ENCODE measurements around the gene PHKB.
"Not testable (repeated sequence)": the region's sequence is repeated elsewhere in the genome, so short reads cannot be mapped to it uniquely, and the experiment has no call there.

PHKB gene

DNA sequence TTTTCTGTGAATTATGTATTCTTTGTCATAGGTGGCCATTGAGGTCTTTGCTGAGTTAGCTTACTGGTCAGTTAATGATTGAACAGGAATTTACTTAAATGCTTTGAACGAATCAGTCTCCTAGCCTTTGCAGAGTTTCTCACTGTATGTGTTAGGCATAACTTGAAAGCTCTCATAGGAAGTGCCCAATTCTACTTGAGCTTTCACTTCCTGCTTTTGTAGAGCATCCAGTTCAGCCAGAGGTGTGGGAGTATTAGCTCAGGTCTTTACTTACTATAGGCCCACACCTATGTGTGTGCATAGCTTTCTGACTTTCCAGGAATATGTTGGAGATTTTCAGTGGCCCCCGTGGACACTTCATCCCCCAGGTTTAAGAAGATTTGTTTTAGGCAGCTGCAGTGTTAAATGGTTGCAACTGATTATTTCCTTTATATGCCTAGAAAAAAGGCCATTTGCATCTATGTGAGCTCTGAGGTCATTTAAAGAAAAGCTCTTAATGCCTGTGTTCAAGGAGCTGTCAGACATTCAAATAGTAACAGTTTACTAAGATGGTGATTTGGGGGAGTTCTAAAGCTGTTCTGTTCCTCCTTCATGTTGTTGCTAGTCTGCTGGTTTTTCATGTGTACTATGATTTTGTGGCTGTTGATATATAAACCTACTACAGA is 62.3 kb downstream of the PHKB start:
- H3K4me3 ChIP-seq (replicated peaks in 1 of 2; ENCODE audit: low read depth in 2 of 2, low read length in 2 of 2): no peak overlapping the region
- DNase-seq (ENCODE audit: low read depth in 2 of 2): no peak
- TF ChIP-seq, protein P1, sequence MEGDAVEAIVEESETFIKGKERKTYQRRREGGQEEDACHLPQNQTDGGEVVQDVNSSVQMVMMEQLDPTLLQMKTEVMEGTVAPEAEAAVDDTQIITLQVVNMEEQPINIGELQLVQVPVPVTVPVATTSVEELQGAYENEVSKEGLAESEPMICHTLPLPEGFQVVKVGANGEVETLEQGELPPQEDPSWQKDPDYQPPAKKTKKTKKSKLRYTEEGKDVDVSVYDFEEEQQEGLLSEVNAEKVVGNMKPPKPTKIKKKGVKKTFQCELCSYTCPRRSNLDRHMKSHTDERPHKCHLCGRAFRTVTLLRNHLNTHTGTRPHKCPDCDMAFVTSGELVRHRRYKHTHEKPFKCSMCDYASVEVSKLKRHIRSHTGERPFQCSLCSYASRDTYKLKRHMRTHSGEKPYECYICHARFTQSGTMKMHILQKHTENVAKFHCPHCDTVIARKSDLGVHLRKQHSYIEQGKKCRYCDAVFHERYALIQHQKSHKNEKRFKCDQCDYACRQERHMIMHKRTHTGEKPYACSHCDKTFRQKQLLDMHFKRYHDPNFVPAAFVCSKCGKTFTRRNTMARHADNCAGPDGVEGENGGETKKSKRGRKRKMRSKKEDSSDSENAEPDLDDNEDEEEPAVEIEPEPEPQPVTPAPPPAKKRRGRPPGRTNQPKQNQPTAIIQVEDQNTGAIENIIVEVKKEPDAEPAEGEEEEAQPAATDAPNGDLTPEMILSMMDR (IDR thresholded peaks at IDR 0.05; ENCODE audit: low read depth, low read length): no peak

DNA sequence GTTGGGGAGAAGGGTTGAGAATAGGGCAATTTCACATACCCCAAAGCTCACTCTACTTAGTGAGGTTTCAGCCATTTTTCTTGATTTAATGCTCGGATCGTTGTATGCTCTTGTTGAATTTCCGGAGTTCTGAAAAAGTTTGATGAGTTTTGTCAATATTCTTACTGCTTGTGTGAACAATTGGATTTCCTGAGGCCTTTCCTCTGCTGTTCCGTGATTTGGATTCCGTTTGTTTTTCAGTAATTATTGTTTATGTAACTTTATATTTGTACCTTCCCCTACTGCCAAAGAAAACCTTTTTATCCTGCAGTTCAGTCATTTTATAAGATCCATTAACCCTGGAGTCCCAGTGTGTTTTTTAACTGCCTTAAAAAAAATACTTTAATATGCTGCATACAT is 62.9 kb downstream of the PHKB start:
- H3K4me3 ChIP-seq (replicated peaks in 1 of 2; ENCODE audit: low read depth in 2 of 2, low read length in 2 of 2): no peak overlapping the region
- TF ChIP-seq, protein P1 (IDR thresholded peaks at IDR 0.05; ENCODE audit: low read depth, low read length): no peak
- DNase-seq (ENCODE audit: low read depth in 2 of 2): no peak

DNA sequence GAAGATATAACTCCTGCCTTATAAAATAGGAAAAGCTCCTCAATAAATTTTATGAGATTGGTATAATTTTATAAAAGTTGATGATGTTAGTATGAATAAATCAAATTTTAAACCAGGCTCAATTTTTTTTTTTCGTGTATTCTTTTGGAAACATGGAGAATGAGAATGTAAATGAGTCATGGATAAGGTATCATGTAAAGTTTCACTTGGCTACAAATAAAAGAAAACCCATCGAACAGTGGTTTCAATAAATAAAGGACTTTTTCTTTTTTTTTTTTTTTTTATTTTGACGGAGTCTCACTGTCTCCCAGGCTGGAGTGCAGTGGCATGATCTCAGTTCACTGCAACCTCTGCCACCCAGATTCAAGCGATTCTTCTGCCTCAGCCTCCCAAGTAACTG is 67.3 kb downstream of the PHKB start:
- no peak for DNase-seq (ENCODE audit: low read depth in 2 of 2)
- TF ChIP-seq, protein P1 (IDR thresholded peaks at IDR 0.05; ENCODE audit: low read depth, low read length): no peak

DNA sequence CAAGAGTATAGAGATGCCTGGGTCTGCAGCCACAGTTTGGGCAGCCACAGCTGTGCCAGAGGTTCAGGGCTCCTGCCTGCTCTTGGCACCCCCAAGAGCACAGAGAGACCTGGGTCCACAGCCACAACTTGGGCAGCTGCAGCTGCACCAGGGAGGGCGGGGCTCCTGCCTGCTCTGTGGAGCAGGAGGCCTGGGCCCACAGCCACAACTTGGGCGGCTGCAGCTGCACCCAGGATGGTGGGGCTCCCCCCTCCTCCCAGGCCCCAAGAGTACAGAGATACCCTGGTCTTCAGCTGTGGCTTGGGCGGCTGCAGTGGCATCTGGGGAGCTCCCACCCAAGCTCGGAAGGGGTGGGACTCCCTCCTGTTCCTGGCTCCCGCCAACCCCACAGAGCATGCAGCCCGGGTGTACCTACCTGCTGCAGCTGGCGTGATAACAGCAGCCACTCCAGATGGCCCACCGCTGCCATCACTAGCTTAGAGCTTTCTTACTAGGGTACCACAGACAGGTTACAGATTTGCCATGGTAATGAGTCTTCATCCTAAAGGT is 72.7 kb downstream of the PHKB start:
- TF ChIP-seq, protein P1 (IDR thresholded peaks at IDR 0.05; ENCODE audit: low read depth, low read length): no peak
- no peak overlapping the region for H3K4me3 ChIP-seq (replicated peaks in 1 of 2; ENCODE audit: low read depth in 2 of 2, low read length in 2 of 2)
- no peak for DNase-seq (ENCODE audit: low read depth in 2 of 2)

More for the DNA sequence above, 67.3 kb downstream of the PHKB start:
- no peak overlapping the region for H3K4me3 ChIP-seq (replicated peaks in 1 of 2; ENCODE audit: low read depth in 2 of 2, low read length in 2 of 2)

DNA sequence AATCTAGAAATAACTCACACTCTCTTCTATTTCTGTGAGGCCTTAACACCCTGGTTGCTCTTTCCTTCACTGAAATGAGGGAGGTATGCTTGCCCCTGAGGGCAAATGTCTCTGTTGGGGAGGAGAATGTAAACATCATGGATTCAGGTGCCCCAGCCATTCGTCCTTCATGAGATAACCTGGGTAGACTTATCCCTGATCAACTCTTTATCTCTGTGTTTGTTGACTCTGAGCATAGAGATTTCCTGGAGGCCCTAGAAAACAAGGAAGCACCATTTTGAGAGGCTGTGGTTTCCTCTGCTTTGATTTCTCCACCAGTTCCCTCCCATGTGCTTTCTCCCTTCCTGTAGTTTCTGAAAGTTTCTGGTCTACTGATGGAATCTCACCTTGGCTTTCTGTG is 77.3 kb downstream of the PHKB start:
- H3K4me3 ChIP-seq (replicated peaks in 1 of 2; ENCODE audit: low read depth in 2 of 2, low read length in 2 of 2): no peak overlapping the region
- DNase-seq (ENCODE audit: low read depth in 2 of 2): no peak
- TF ChIP-seq, protein P1 (IDR thresholded peaks at IDR 0.05; ENCODE audit: low read depth, low read length): no peak

DNA sequence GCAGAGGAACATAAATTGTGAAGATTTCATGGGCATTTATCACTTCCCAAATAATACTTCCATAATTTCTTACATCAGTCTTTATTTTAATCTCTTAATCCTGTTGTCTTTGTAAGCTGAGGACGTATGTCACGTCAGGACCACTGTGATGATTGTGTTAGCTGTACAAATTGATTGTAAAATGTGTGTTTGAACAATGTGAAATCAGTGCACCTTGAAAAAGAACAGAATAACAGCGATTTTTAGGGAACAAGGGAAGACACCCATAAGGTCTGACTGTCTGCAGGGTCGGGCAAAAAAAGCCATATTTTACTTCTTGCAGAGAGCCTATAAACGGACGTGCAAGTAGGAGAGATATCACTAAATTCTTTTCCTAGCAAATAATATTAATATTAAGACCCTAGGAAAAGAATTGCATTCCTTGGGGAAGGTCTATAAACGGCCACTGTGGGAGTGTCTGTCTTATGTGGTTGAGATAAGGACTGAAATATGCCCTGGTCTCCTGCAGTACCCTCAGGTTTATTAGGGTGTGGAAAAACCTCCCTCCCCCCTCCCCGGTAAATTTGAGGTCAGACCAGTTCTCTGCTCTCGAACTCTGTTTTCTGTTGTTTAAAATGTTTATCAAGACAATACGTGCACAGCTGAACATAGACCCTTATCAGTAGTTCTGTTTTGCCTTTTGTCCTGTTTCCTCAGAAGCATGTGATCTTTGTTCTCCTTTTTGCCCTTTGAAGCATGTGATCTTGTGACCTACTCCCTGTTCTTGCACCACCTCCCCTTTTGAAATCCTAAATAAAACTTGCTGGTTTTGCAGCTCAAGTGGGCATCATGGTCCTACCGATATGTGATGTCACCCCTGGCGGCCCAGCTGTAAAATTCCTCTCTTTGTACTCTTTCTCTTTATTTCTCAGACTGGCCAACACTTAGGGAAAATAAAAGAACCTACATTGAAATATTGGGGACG is 78.9 kb downstream of the PHKB start:
- DNase-seq (ENCODE audit: low read depth in 2 of 2); H3K4me3 ChIP-seq (replicated peaks in 1 of 2; ENCODE audit: low read depth in 2 of 2, low read length in 2 of 2): not testable (repeated sequence)

DNA sequence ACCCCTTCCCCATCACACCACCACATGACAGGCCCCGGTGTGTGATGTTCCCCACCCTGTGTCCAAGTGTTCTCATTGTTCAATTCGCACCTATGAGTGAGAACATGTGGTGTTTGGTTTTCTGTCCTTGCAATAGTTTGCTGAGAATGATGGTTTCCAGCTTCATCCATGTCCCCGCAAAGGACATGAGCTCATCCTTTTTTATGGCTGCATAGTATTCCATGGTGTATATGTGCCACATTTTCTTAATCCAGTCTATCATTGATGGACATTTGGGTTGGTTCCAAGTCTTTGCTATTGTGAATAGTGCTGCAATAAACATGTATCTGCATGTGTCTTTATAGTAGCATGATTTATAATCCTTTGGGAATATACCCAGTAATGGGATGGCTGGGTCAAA is 80.0 kb downstream of the PHKB start:
- not testable (repeated sequence) for H3K4me3 ChIP-seq (replicated peaks in 1 of 2; ENCODE audit: low read depth in 2 of 2, low read length in 2 of 2); DNase-seq (ENCODE audit: low read depth in 2 of 2)

DNA sequence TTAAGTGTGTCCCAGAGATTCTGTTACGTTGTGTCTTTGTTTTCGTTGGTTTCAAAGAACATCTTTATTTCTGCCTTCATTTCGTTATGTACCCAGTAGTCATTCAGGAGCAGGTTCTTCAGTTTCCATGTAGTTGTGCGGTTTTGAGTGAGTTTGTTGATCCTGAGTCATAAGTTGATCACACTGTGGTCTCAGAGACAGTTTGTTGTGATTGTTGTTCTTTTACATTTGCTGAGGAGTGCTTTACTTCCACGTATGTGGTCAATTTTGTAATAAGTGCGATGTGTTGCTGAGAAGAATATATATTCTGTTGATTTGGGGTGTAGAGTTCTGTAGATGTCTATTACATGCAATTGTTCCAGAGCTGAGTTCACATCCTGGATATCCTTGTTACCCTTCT is 83.1 kb downstream of the PHKB start:
- H3K4me3 ChIP-seq (replicated peaks in 1 of 2; ENCODE audit: low read depth in 2 of 2, low read length in 2 of 2); DNase-seq (ENCODE audit: low read depth in 2 of 2): not testable (repeated sequence)

DNA sequence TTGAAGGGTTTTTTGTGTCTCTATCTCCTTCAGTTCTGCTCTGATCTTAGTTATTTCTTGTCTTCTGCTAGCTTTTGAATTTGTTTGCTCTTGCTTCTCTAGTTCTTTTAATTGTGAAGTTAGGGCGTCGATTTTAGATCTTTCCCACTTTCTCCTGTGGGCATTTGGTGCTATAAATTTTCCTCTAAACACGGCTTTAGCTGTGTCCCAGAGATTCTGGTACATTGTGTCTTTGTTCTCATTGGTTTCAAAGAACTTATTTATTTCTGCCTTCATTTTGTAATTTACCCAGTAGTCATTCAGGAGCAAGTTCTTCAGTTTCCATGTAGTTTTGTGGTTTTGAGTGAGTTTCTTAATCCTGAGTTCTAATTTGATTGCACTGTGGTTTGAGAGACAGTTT is 90.1 kb downstream of the PHKB start:
- not testable (repeated sequence) for DNase-seq (ENCODE audit: low read depth in 2 of 2)

DNA sequence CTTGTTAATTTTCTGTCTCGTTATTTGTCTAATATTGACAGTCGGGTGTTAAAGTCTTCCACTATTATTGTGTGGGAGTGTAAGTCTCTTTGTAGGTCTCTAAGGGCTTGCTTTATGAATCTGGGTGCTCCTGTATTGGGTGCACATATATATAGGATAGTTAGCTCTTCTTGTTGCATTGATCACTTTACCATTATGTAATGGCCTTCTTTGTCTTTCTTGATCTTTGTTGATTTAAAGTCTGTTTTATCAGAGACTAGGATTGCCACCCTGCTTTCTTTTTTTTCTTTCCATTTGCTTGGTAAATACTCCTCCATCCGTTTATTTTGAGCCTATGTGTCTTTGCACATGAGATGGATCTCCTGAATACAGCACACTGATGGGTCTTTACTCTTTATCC is 90.6 kb downstream of the PHKB start:
- not testable (repeated sequence) for DNase-seq (ENCODE audit: low read depth in 2 of 2); H3K4me3 ChIP-seq (replicated peaks in 1 of 2; ENCODE audit: low read depth in 2 of 2, low read length in 2 of 2)

More for the DNA sequence above, 90.1 kb downstream of the PHKB start:
- not testable (repeated sequence) for H3K4me3 ChIP-seq (replicated peaks in 1 of 2; ENCODE audit: low read depth in 2 of 2, low read length in 2 of 2)
